HepG2 (cell line): ENCODE data around the gene GOLGA8F. TPM values are rescaled to one million over a fixed set of nuclear protein-coding genes. Genes with fewer than 3 reads are reported as not detected.
"Not testable (repeated sequence)": the region's sequence is repeated elsewhere in the genome, so short reads cannot be mapped to it uniquely, and the experiment has no call there.

ENCODE experiments used
- ATAC-seq: fragments of 200-7000 bp; cut with Tn5 transposase; 3 replicates; pipeline ENCODE4 v1.9.1; 2020; ENCODE audit warnings: mild to moderate bottlenecking, moderate library complexity
- BruUV-seq: library from RNA; stranded (reverse); fragments of 400-500 nt; replicated peaks from 2 replicates; lab custom pipeline; 2021; lab: Mats Ljungman, UMichigan
- CTCF ChIA-PET: fragments of 300-600 bp; formaldehyde crosslinking; extraction: SDS; loops from one replicate; lab custom pipeline; 2021; ENCODE audit warnings: low total read pairs, inconsistent platforms, low intra/inter-chr PET ratio; lab: Yijun Ruan, JAX
- POLR2A ChIA-PET: fragments of 350-600 bp; sonication (Branson Sonifier 250); formaldehyde crosslinking; loops from one replicate; lab custom pipeline; 2020; ENCODE audit warnings: antibody characterized with exemption, inconsistent platforms; lab: Yijun Ruan, JAX
- DNase-seq: peaks from one replicate; pipeline ENCODE4 v3.0.0-alpha.2; 2015; ENCODE audit warnings: low spot score
- FAIRE-seq: peaks from 3 replicates; lab custom pipeline; 2011; peaks lifted over from hg19 to GRCh38; lab: Jason Lieb, UNC
- H2AFZ ChIP-seq: one replicate; pipeline ENCODE4 v1.6.1; 2011; ENCODE audit warnings: low read length, inconsistent platforms
- H3K27ac ChIP-seq: fragments of 300-600 bp; 3 replicates; pipeline ENCODE4 v1.8.0; 2011; ENCODE audit warnings: mixed run types, mild to moderate bottlenecking, mixed read lengths, low read length, inconsistent platforms; ENCODE audit not compliant: insufficient read depth; ENCODE audit errors: extremely low read length
- H3K27me3 ChIP-seq, 2 experiments: fragments of 200-600 bp in 1 of 2; 2 replicates in 1 of 2; 3 replicates in 1 of 2; pipeline versions ENCODE4 v1.6.0 to v1.8.0; 2011; ENCODE audit warnings: low read length in 2 of 2, mild to moderate bottlenecking in 2 of 2, moderate library complexity in 2 of 2, inconsistent platforms in 1 of 2; ENCODE audit not compliant: insufficient read depth in 2 of 2, control insufficient read depth in 1 of 2
- H3K36me3 ChIP-seq, 2 experiments: fragments of 200-600 bp in 1 of 2; replicated peaks in 1 of 2; 2 replicates in 1 of 2; 3 replicates in 1 of 2; pipeline versions ENCODE4 v1.5.1 to v1.8.0; 2011; ENCODE audit warnings: low read length in 2 of 2, inconsistent platforms in 1 of 2; ENCODE audit not compliant: insufficient read depth in 2 of 2, control insufficient read depth in 1 of 2
- H3K4me1 ChIP-seq: 2 replicates; pipeline ENCODE4 v1.5.1; 2012; ENCODE audit warnings: low read length, inconsistent platforms; ENCODE audit not compliant: insufficient read depth
- H3K4me2 ChIP-seq: 2 replicates; pipeline ENCODE4 v1.6.0; 2011; ENCODE audit warnings: low read depth, low read length, inconsistent platforms
- H3K4me3 ChIP-seq, 3 experiments: fragments of 200-600 bp in 1 of 3; sonication (generic), shearing (Covaris generic) in 1 of 3; replicated peaks in 1 of 3; 2 replicates each; pipeline ENCODE4 v1.5.1; 2011 to 2016; ENCODE audit warnings: low read length in 3 of 3, inconsistent platforms in 2 of 3, low read depth in 2 of 3, mild to moderate bottlenecking in 2 of 3, control low read depth in 1 of 3, mixed read lengths in 1 of 3; ENCODE audit not compliant: insufficient read depth in 1 of 3
- H3K79me2 ChIP-seq: one replicate; pipeline ENCODE4 v1.6.1; 2011; ENCODE audit warnings: low read length, inconsistent platforms; ENCODE audit not compliant: insufficient read depth
- H3K9ac ChIP-seq: 2 replicates; pipeline ENCODE4 v1.6.0; 2011; ENCODE audit warnings: mild to moderate bottlenecking, low read depth, low read length, inconsistent platforms; ENCODE audit not compliant: insufficient read depth
- H3K9me3 ChIP-seq: 2 replicates; pipeline ENCODE4 v1.5.1; 2012; ENCODE audit warnings: mild to moderate bottlenecking, low read length
- H4K20me1 ChIP-seq: 2 replicates; pipeline ENCODE4 v1.6.0; 2011; ENCODE audit warnings: inconsistent platforms, mild to moderate bottlenecking, low read length, moderate library complexity; ENCODE audit not compliant: insufficient read depth
- WGBS: methylation state at CpG from one replicate; pipeline ENCODE4 v1.1.6; 2017; ENCODE audit warnings: low lambda C conversion rate; 5-methylcytosine and 5-hydroxymethylcytosine counted together
- in situ Hi-C: cut with HindIII; loops from 2 replicates; pipeline ENCODE4 v1.10.0; 2017; ENCODE audit warnings: low pct_unique_long_range_greater_than_20kb; ENCODE audit not compliant: extremely low pct_ligation_motif_present
- intact Hi-C: fragments of 100-400 bp; cut with micrococcal nuclease; formaldehyde crosslinking; loops from one replicate; pipeline ENCODE4 v1.10.0; 2022; ENCODE audit not compliant: unreplicated experiment
- polyA plus RNA-seq, 8 experiments: library from polyadenylated mRNA; depleted of rRNA in 3 of 8; stranded (reverse) in 7 of 8; unstranded in 1 of 8; fragments of >200 nt; fragmentation: Illumina TruSeq in 4 of 8; extraction: Trizol in 4 of 8; gene quantifications; 2 replicates each; pipeline versions ENCODE4 v1.2.1 to v1.2.3, GENCODE V29; 2011 to 2016; ENCODE audit warnings: low read depth in 4 of 8, missing spikeins in 1 of 8, mixed read lengths in 1 of 8; ENCODE audit not compliant: insufficient read depth in 1 of 8
- total RNA-seq, 5 experiments: library from RNA; depleted of rRNA; stranded (reverse); fragments of >200 nt; fragmentation: Illumina TruSeq; extraction: Trizol; gene quantifications; 2 replicates each; pipeline ENCODE4 v1.2.3, GENCODE V29; 2016; ENCODE audit warnings: low read depth in 1 of 5

GOLGA8F gene
- total and polyA plus RNA-seq, 2 of the 13 experiments (the other 11 are each of a cell fraction or from before 2014, with no cell fraction given), result not detected

- ATAC-seq, H3K27ac ChIP-seq, H3K79me2 ChIP-seq, CTCF ChIA-PET, H4K20me1 ChIP-seq, H3K36me3 ChIP-seq, BruUV-seq, H3K9me3 ChIP-seq, intact Hi-C loops, H3K4me1 ChIP-seq, H3K27me3 ChIP-seq, in situ Hi-C loops, H3K4me3 ChIP-seq, FAIRE-seq, H3K9ac ChIP-seq, H2AFZ ChIP-seq, DNase-seq, H3K4me2 ChIP-seq, POLR2A ChIA-PET: not testable (repeated sequence)
- 10% methylated on average over 2 of the region's 3 CpGs for WGBS
Observed at GRCh38 chr15:28380053-28380452, 1.6 kb downstream of the GOLGA8F start.

- H3K36me3 ChIP-seq, H3K27me3 ChIP-seq, CTCF ChIA-PET, in situ Hi-C loops, DNase-seq, H3K9ac ChIP-seq, intact Hi-C loops, H3K79me2 ChIP-seq, H3K9me3 ChIP-seq, BruUV-seq, H4K20me1 ChIP-seq, ATAC-seq, H3K27ac ChIP-seq, H2AFZ ChIP-seq, H3K4me2 ChIP-seq, H3K4me3 ChIP-seq, H3K4me1 ChIP-seq, FAIRE-seq, POLR2A ChIA-PET: not testable (repeated sequence)
- WGBS, result 78% methylated on average over 5 of the region's 11 CpGs
Observed at GRCh38 chr15:28396022-28396421, 17.6 kb downstream of the GOLGA8F start.

GRCh38 chr15:28402774-28403435 lies 24.4 kb downstream of the GOLGA8F start:
- in situ Hi-C loops, result not testable (repeated sequence)
- no CpG with 5 or more reads among the region's 64 CpGs for WGBS

DNA sequence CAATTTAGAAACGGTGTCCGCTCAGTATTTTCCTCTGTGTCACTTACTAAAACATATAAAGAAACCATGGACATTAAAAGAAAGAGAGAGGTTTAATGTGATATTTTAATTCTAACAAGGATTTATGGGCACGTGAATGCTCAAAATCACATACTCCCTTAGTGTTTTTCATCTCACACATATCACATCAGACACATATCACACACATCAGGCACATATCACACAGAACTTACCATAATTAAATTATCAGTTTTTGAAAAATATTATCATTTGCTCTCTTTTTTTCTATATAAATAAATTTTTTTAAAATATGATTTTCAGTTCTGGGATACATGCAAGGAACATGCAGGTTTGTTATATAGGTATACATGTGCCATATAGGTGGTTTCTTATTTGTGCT lies 42.0 kb downstream of the GOLGA8F start:
- H3K27me3 ChIP-seq, POLR2A ChIA-PET, BruUV-seq, H3K9me3 ChIP-seq, CTCF ChIA-PET, ATAC-seq, in situ Hi-C loops, H3K36me3 ChIP-seq, intact Hi-C loops, DNase-seq, H3K9ac ChIP-seq, H3K4me2 ChIP-seq, H3K4me1 ChIP-seq, FAIRE-seq, H2AFZ ChIP-seq, H4K20me1 ChIP-seq, H3K27ac ChIP-seq, H3K79me2 ChIP-seq, H3K4me3 ChIP-seq: not testable (repeated sequence)
- 5% methylated on average over 1 of the region's 3 CpGs for WGBS

More at GRCh38 chr15:28402774-28403435, 24.4 kb downstream of the GOLGA8F start:
- H3K9ac ChIP-seq, H3K36me3 ChIP-seq, intact Hi-C loops, H4K20me1 ChIP-seq, ATAC-seq, BruUV-seq, H3K4me3 ChIP-seq, FAIRE-seq, H2AFZ ChIP-seq, H3K4me2 ChIP-seq, H3K27me3 ChIP-seq, CTCF ChIA-PET, POLR2A ChIA-PET, H3K79me2 ChIP-seq, H3K9me3 ChIP-seq, DNase-seq, H3K27ac ChIP-seq, H3K4me1 ChIP-seq: not testable (repeated sequence)
